IMR-90 (cell line): ENCODE data around the gene FAM168A. TPM values are rescaled to one million over a fixed set of nuclear protein-coding genes. Genes with fewer than 3 reads are reported as not detected.

Source experiments
- ATAC-seq: fragments of 200-7000 bp; cut with Tn5 transposase; 2 replicates; pipeline ENCODE4 v1.9.1; 2020; ENCODE audit warnings: low read depth, mild to moderate bottlenecking, moderate library complexity
- BruUV-seq: library from RNA; stranded (reverse); fragments of 400-500 nt; replicated peaks from 2 replicates; lab custom pipeline; 2021; lab: Mats Ljungman, UMichigan
- CTCF ChIA-PET: fragments of 300-600 bp; formaldehyde crosslinking; extraction: SDS; loops from one replicate; lab custom pipeline; 2021; ENCODE audit warnings: antibody characterized with exemption; lab: Yijun Ruan, JAX
- POLR2A ChIA-PET: fragments of 300-600 bp; sonication (Branson Sonifier 250); formaldehyde crosslinking; loops from one replicate; lab custom pipeline; 2022; ENCODE audit warnings: antibody characterized with exemption; ENCODE audit not compliant: unreplicated experiment; lab: Charles Lee
- DNase-seq: peaks from one replicate; pipeline ENCODE4 v3.0.0; 2013
- H2AFZ ChIP-seq: replicated peaks from 2 replicates; pipeline ENCODE3; 2013; ENCODE audit warnings: low read length, mild to moderate bottlenecking; ENCODE audit not compliant: poor library complexity
- H2AK5ac ChIP-seq: 2 replicates; pipeline ENCODE4 v1.6.1; 2013; ENCODE audit warnings: low read depth, low read length, inconsistent platforms
- H2AK9ac ChIP-seq: replicated peaks from 2 replicates; pipeline ENCODE3; 2013; ENCODE audit warnings: mild to moderate bottlenecking, low read depth, low read length, moderate library complexity; ENCODE audit not compliant: poor library complexity
- H2BK120ac ChIP-seq: 2 replicates; pipeline ENCODE4 v1.6.1; 2013; ENCODE audit warnings: low read depth, low read length, inconsistent platforms
- H2BK15ac ChIP-seq: 3 replicates; pipeline ENCODE4 v1.6.1; 2013; ENCODE audit warnings: low read depth, low read length, inconsistent platforms
- H2BK20ac ChIP-seq: 2 replicates; pipeline ENCODE4 v1.6.1; 2013; ENCODE audit warnings: low read depth, mild to moderate bottlenecking, inconsistent platforms, low read length, moderate library complexity
- H2BK5ac ChIP-seq: 2 replicates; pipeline ENCODE4 v1.6.1; 2013; ENCODE audit warnings: mild to moderate bottlenecking, low read depth, low read length, inconsistent platforms; ENCODE audit not compliant: poor library complexity, severe bottlenecking
- H3K14ac ChIP-seq: replicated peaks from 2 replicates; pipeline ENCODE4 v1.6.1; 2013; ENCODE audit warnings: low read depth, low read length, inconsistent platforms
- H3K18ac ChIP-seq: 2 replicates; pipeline ENCODE4 v1.6.1; 2013; ENCODE audit warnings: low read depth, low read length, control low read depth
- H3K23ac ChIP-seq: 2 replicates; pipeline ENCODE4 v1.6.1; 2013; ENCODE audit warnings: low read depth, low read length, inconsistent platforms
- H3K27ac ChIP-seq: 2 replicates; pipeline ENCODE4 v1.5.1; 2013; ENCODE audit warnings: mild to moderate bottlenecking, control low read depth, low read length; ENCODE audit not compliant: insufficient read depth
- H3K27me3 ChIP-seq: 2 replicates; pipeline ENCODE4 v1.6.1; 2013; ENCODE audit warnings: low read length; ENCODE audit not compliant: control insufficient read depth, insufficient read depth
- H3K36me3 ChIP-seq: 2 replicates; pipeline ENCODE4 v1.6.1; 2013; ENCODE audit warnings: low read length, mixed read lengths; ENCODE audit not compliant: control insufficient read depth, insufficient read depth
- H3K4ac ChIP-seq: 2 replicates; pipeline ENCODE4 v1.6.1; 2013; ENCODE audit warnings: low read depth, low read length, inconsistent platforms
- H3K4me1 ChIP-seq: 2 replicates; pipeline ENCODE4 v1.6.1; 2013; ENCODE audit warnings: low read length, mixed read lengths; ENCODE audit not compliant: control insufficient read depth, insufficient read depth
- H3K4me2 ChIP-seq: 2 replicates; pipeline ENCODE4 v1.6.1; 2013; ENCODE audit warnings: low read depth, mild to moderate bottlenecking, control low read depth, low read length, moderate library complexity
- H3K4me3 ChIP-seq: 2 replicates; pipeline ENCODE4 v1.5.1; 2013; ENCODE audit warnings: low read depth, mild to moderate bottlenecking, control low read depth, low read length, moderate library complexity; ENCODE audit not compliant: insufficient read depth
- H3K56ac ChIP-seq: 2 replicates; pipeline ENCODE4 v1.6.1; 2013; ENCODE audit warnings: low read length, inconsistent platforms; ENCODE audit not compliant: insufficient read depth; ENCODE audit errors: extremely low read depth
- H3K79me1 ChIP-seq, 2 experiments: 2 replicates each; pipeline ENCODE4 v1.6.1; 2013; ENCODE audit warnings: low read length in 2 of 2, inconsistent platforms in 1 of 2, low read depth in 1 of 2
- H3K9ac ChIP-seq: 2 replicates; pipeline ENCODE4 v1.6.1; 2013; ENCODE audit warnings: low read depth, low read length, control low read depth
- H3K9me1 ChIP-seq: 2 replicates; pipeline ENCODE4 v1.6.1; 2013; ENCODE audit warnings: low read length, inconsistent platforms; ENCODE audit not compliant: insufficient read depth
- H3K9me3 ChIP-seq: 2 replicates; pipeline ENCODE4 v1.6.1; 2013; ENCODE audit warnings: low read length; ENCODE audit not compliant: control insufficient read depth, insufficient read depth
- H4K20me1 ChIP-seq: 2 replicates; pipeline ENCODE4 v1.6.1; 2013; ENCODE audit warnings: low read length, inconsistent platforms; ENCODE audit not compliant: insufficient read depth
- H4K5ac ChIP-seq: 2 replicates; pipeline ENCODE4 v1.6.1; 2013; ENCODE audit warnings: mild to moderate bottlenecking, low read depth, low read length, control low read depth
- H4K8ac ChIP-seq, 2 experiments: 2 replicates each; pipeline ENCODE4 v1.6.1; 2013; ENCODE audit warnings: low read depth in 2 of 2, low read length in 2 of 2, control low read depth in 1 of 2, inconsistent platforms in 1 of 2
- H4K91ac ChIP-seq: 2 replicates; pipeline ENCODE4 v1.6.1; 2013; ENCODE audit warnings: low read depth, low read length, inconsistent platforms; ENCODE audit not compliant: insufficient read depth
- CEBPB ChIP-seq: IDR thresholded peaks from 2 replicates; pipeline ENCODE4 v1.6.1; 2012; ENCODE audit warnings: low read depth, low read length, improper control_type of control experiment
- ELK1 ChIP-seq: fragments of 150-350 bp; IDR thresholded peaks from 2 replicates; pipeline ENCODE4 v1.6.1; 2016; ENCODE audit warnings: low read depth, mild to moderate bottlenecking, low read length, moderate library complexity, borderline replicate concordance
- FOS ChIP-seq: fragments of 150-350 bp; IDR thresholded peaks from 2 replicates; pipeline ENCODE4 v1.6.1; 2016; ENCODE audit warnings: low read depth, low read length
- MXI1 ChIP-seq: IDR thresholded peaks from 2 replicates; pipeline ENCODE4 v1.6.1; 2012; ENCODE audit warnings: low read depth, mild to moderate bottlenecking, low read length, moderate library complexity, borderline replicate concordance
- POLR2A ChIP-seq: IDR thresholded peaks from 2 replicates; pipeline ENCODE4 v1.6.1; 2012; ENCODE audit warnings: mild to moderate bottlenecking, low read depth, low read length
- WGBS, 2 experiments: methylation state at CpG; one replicate each; pipeline versions ENCODE4 v1.1.5 to v1.1.7; 2013; ENCODE audit warnings: missing lambda C conversion rate in 2 of 2; ENCODE audit not compliant: insufficient read length in 1 of 2; ENCODE audit errors: extremely low coverage in 2 of 2; 5-methylcytosine and 5-hydroxymethylcytosine counted together
- dilution Hi-C: fragments of 300-500 bp; cut with HindIII; formaldehyde crosslinking; loops from one replicate; pipeline ENCODE4 v1.14.3; 2018; ENCODE audit warnings: low sequenced_read_pairs; ENCODE audit not compliant: unreplicated experiment
- in situ Hi-C: fragments of 300-500 bp; cut with MboI; formaldehyde crosslinking; loops from 3 replicates; pipeline ENCODE4 v1.14.3; 2019; ENCODE audit warnings: low sequenced_read_pairs, inconsistent platforms, mixed read lengths
- intact Hi-C: fragments of 100-400 bp; cut with micrococcal nuclease; formaldehyde crosslinking; loops from 2 replicates; pipeline ENCODE4 v1.10.0; 2022
- polyA plus RNA-seq, 3 experiments: library from polyadenylated mRNA; depleted of rRNA; stranded (reverse); fragments of >200 nt; gene quantifications; 2 replicates each; pipeline ENCODE4 v1.2.3, GENCODE V29; 2012; ENCODE audit warnings: low replicate concordance in 1 of 3
- total RNA-seq: library from RNA; depleted of rRNA; stranded (reverse); fragments of >200 nt; gene quantifications from 2 replicates; pipeline ENCODE4 v1.2.3, GENCODE V29; 2012

FAM168A gene
- total and polyA plus RNA-seq, 2 of the 4 experiments (the other 2 are of a cell fraction): 13.1 to 22.8 TPM

- DNase-seq (no peak), ATAC-seq (no peak)
- H2AK9ac ChIP-seq: no peak overlapping the region
- intact Hi-C loops (no loop called here), dilution Hi-C loops (no loop called here), in situ Hi-C loops (no loop called here)
- no peak overlapping the region for H3K4me2 ChIP-seq
- H3K79me1 ChIP-seq: peaks cover 0 to 46% of the 10 kb centered on the region in 2 experiments
- no peak overlapping the region for H2AK5ac ChIP-seq
- H3K9me3 ChIP-seq: no peaks in the 10 kb centered on the region
- 83% methylated on average over 47 of the region's 70 CpGs; no CpG with 5 or more reads in 1 of the 2 experiments for WGBS, 2 experiments
- H3K4me3 ChIP-seq: no peak overlapping the region
- TF ChIP-seq CEBPB (no peak), ELK1 (no peak), FOS (no peak), POLR2A (no peak), MXI1 (no peak)
- no peaks in the 10 kb centered on the region for H3K27me3 ChIP-seq
- no peak overlapping the region for H4K8ac ChIP-seq
- no peak overlapping the region for H2BK15ac ChIP-seq
- no peak overlapping the region for H3K23ac ChIP-seq
- H3K9me1 ChIP-seq: peaks cover 10% of the 10 kb centered on the region
- CTCF ChIA-PET: no interaction called here
- H3K4me1 ChIP-seq: peaks cover 9% of the 10 kb centered on the region; the same call in 1 of the 2 replicates
- peaks cover 25% of the 10 kb centered on the region for H4K20me1 ChIP-seq
- H3K36me3 ChIP-seq: peaks cover 86% of the 10 kb centered on the region
- no peak overlapping the region for H3K14ac ChIP-seq
- no peak overlapping the region for H3K27ac ChIP-seq
- H3K56ac ChIP-seq: no peak overlapping the region
- H3K18ac ChIP-seq: no peak overlapping the region
- POLR2A ChIA-PET: no interaction called here
- H2BK20ac ChIP-seq: no peak overlapping the region
- H4K5ac ChIP-seq: no peak overlapping the region
- no peak overlapping the region for H4K91ac ChIP-seq
- no peak overlapping the region for H3K4ac ChIP-seq
- no peak overlapping the region for H2BK120ac ChIP-seq
- no peak overlapping the region for H2BK5ac ChIP-seq
- BruUV-seq: no TSS peak
- H3K9ac ChIP-seq: no peak overlapping the region
- H2AFZ ChIP-seq: no peak overlapping the region
These were observed 235.7 kb downstream of the FAM168A start for GRCh38 chr11:73361953-73362776.
